RPMI7951 (cell line): Measurements from ENCODE around the gene RSPRY1. TPM values are rescaled to one million over a fixed set of nuclear protein-coding genes. Genes with fewer than 3 reads are reported as not detected.

ENCODE experiments used
- DNase-seq: peaks from one replicate; pipeline ENCODE4 v3.0.0-alpha.2; 2012; ENCODE audit warnings: low read depth
- total RNA-seq: library from RNA; depleted of rRNA; stranded (reverse); fragments of >200 nt; shearing (Covaris generic); gene quantifications from 2 replicates; pipeline ENCODE4 v1.2.3, GENCODE V29; 2014

Gene RSPRY1
- total RNA-seq, 1 experiment from 2014 or later: 41.5 TPM

GRCh38 chr16:57224651-57225335, 38.7 kb downstream of the RSPRY1 start:
- no peak for DNase-seq

- no peak for DNase-seq
Measured at GRCh38 chr16:57225978-57226377, 39.8 kb downstream of the RSPRY1 start.

GRCh38 chr16:57226701-57227621, 40.8 kb downstream of the RSPRY1 start:
- DNase-seq: no peak

- no peak for DNase-seq
Measured at GRCh38 chr16:57229079-57229478, 43.0 kb downstream of the RSPRY1 start.

- no peak for DNase-seq
Measured at GRCh38 chr16:57231821-57232350, 45.8 kb downstream of the RSPRY1 start.

- no peak for DNase-seq
Measured at GRCh38 chr16:57233944-57234706, 48.0 kb downstream of the RSPRY1 start.

- no peak for DNase-seq
Measured at GRCh38 chr16:57234707-57235092, 48.6 kb downstream of the RSPRY1 start.

GRCh38 chr16:57235128-57236021, 49.2 kb downstream of the RSPRY1 start:
- DNase-seq: peak; percentile 71

- no peak for DNase-seq
Measured at GRCh38 chr16:57236022-57236350, 49.9 kb downstream of the RSPRY1 start.

- no peak for DNase-seq
Measured at GRCh38 chr16:57238682-57239081, 52.6 kb downstream of the RSPRY1 start.

- DNase-seq: no peak
Measured at GRCh38 chr16:57239107-57239506, 53.0 kb downstream of the RSPRY1 start.

GRCh38 chr16:57240851-57241250, 54.7 kb downstream of the RSPRY1 start:
- no peak for DNase-seq

- no peak for DNase-seq
Measured at GRCh38 chr16:57242650-57243049, 56.5 kb downstream of the RSPRY1 start.

GRCh38 chr16:57244463-57244766, 58.3 kb downstream of the RSPRY1 start:
- DNase-seq: no peak

- DNase-seq: peak; percentile 97
Measured at GRCh38 chr16:57244767-57245471, 58.8 kb downstream of the RSPRY1 start, which contains the start of gene ARL2BP. Gene ARL2BP, plus strand, starts transcription at chr16:57245259. Its CDS starts 109 bp downstream, at chr16:57245368.

- DNase-seq: peak; percentile 6
Measured at GRCh38 chr16:57245472-57246113, 59.5 kb downstream of the RSPRY1 start.

GRCh38 chr16:57251352-57251751, 65.2 kb downstream of the RSPRY1 start:
- DNase-seq: no peak

GRCh38 chr16:57252148-57252721, 66.1 kb downstream of the RSPRY1 start:
- no peak for DNase-seq

GRCh38 chr16:57253466-57253865, 67.3 kb downstream of the RSPRY1 start:
- DNase-seq: no peak
